DOHH2 (cell line): ENCODE results near the gene SNRNP35.

ENCODE experiments used
- H3F3A ChIP-seq: fragments of 200-600 bp; sonication (generic), shearing (Covaris generic); 2 replicates; pipeline ENCODE4 v1.6.0; 2016; ENCODE audit warnings: antibody characterized with exemption, mild to moderate bottlenecking; ENCODE audit not compliant: control insufficient read depth, insufficient read depth
- H3K27ac ChIP-seq: fragments of 200-600 bp; sonication (generic); 2 replicates; pipeline ENCODE4 v1.5.1; 2014; ENCODE audit warnings: low read depth, mild to moderate bottlenecking, low read length, moderate library complexity
- H3K27me3 ChIP-seq: fragments of 200-600 bp; sonication (generic); 2 replicates; pipeline ENCODE4 v1.6.1; 2014; ENCODE audit warnings: mild to moderate bottlenecking, low read length, mixed read lengths; ENCODE audit not compliant: control insufficient read depth
- H3K36me3 ChIP-seq: fragments of 200-600 bp; sonication (generic); 2 replicates; pipeline ENCODE4 v1.6.1; 2014; ENCODE audit warnings: mild to moderate bottlenecking, low read length, moderate library complexity, mixed read lengths; ENCODE audit not compliant: control insufficient read depth
- H3K4me1 ChIP-seq: fragments of 200-600 bp; sonication (generic); 2 replicates; pipeline ENCODE4 v1.6.1; 2014; ENCODE audit warnings: mild to moderate bottlenecking, low read length, mixed read lengths; ENCODE audit not compliant: control insufficient read depth
- H3K4me2 ChIP-seq: fragments of 200-600 bp; sonication (generic); 2 replicates; pipeline ENCODE4 v1.6.0; 2014; ENCODE audit warnings: mild to moderate bottlenecking, low read length, moderate library complexity
- H3K4me3 ChIP-seq: fragments of 200-600 bp; sonication (generic); 2 replicates; pipeline ENCODE4 v1.5.1; 2014; ENCODE audit warnings: mild to moderate bottlenecking, low read length, mixed read lengths
- H3K79me2 ChIP-seq: fragments of 200-600 bp; sonication (generic); 2 replicates; pipeline ENCODE4 v1.6.1; 2014; ENCODE audit warnings: mild to moderate bottlenecking, low read length, mixed read lengths; ENCODE audit not compliant: control insufficient read depth
- H3K9me2 ChIP-seq: fragments of 200-600 bp; sonication (generic); replicated peaks from 2 replicates; pipeline ENCODE4 v1.6.1; 2014; ENCODE audit warnings: mild to moderate bottlenecking, low read length, mixed read lengths; ENCODE audit not compliant: control insufficient read depth
- H3K9me3 ChIP-seq: fragments of 200-600 bp; sonication (generic); 2 replicates; pipeline ENCODE4 v1.6.1; 2014; ENCODE audit warnings: antibody characterized with exemption, low read length, mixed read lengths; ENCODE audit not compliant: control insufficient read depth, insufficient read depth
- H4K20me1 ChIP-seq: fragments of 200-600 bp; sonication (generic); 2 replicates; pipeline ENCODE4 v1.6.0; 2014; ENCODE audit warnings: low read depth, mild to moderate bottlenecking, antibody characterized with exemption, low read length, moderate library complexity; ENCODE audit not compliant: control insufficient read depth, insufficient read depth
- EZH2phosphoT487 ChIP-seq: fragments of 200-600 bp; sonication (generic); IDR thresholded peaks from 2 replicates; pipeline ENCODE4 v1.6.1; 2017; ENCODE audit warnings: borderline replicate concordance, mild to moderate bottlenecking, antibody characterized with exemption, low read length, moderate library complexity, mixed read lengths
- TF ChIP-seq, protein P1 (sequence below): fragments of 200-600 bp; sonication (generic); IDR thresholded peaks from one replicate; pipeline ENCODE4 v1.5.1; 2014; ENCODE audit warnings: antibody characterized with exemption, mild to moderate bottlenecking, low read depth, low read length; ENCODE audit not compliant: poor library complexity, severe bottlenecking

Gene SNRNP35

DNA sequence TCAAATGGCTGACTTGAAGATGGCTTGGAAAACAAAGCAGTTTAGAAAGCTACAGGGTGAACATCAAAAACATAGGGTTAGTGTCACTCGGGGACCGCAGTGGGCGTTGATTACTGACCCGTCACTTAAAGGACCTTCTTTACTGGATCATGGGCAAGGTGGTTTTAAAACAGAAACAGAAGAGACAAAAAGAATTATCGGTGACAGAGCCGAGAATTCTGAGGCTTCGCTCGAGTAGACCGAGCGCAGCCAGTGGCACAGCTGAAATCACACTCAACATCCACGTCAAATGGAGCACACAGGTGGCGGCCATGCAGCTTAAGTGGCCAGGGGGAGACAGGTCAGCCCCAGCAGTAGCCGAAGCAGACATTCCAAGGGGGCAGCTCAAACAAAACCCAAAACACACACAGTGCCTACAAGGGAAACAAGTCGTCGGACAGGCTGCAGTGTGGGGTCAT lies 17.3 kb downstream of the SNRNP35 start:
- H3K27me3 ChIP-seq: no peaks in the 10 kb centered on the region
- no peaks in the 10 kb centered on the region; the same call in 1 of the 2 replicates for H3K36me3 ChIP-seq
- H3F3A ChIP-seq: no peaks in the 10 kb centered on the region
- H3K79me2 ChIP-seq: no peaks in the 10 kb centered on the region
- peak overlapping the region; percentile 21; the same call in 1 of the 2 replicates for H3K4me2 ChIP-seq
- no peaks in the 10 kb centered on the region for H3K9me2 ChIP-seq
- no peaks in the 10 kb centered on the region for H4K20me1 ChIP-seq
- H3K9me3 ChIP-seq: no peaks in the 10 kb centered on the region
- TF ChIP-seq, protein P1, sequence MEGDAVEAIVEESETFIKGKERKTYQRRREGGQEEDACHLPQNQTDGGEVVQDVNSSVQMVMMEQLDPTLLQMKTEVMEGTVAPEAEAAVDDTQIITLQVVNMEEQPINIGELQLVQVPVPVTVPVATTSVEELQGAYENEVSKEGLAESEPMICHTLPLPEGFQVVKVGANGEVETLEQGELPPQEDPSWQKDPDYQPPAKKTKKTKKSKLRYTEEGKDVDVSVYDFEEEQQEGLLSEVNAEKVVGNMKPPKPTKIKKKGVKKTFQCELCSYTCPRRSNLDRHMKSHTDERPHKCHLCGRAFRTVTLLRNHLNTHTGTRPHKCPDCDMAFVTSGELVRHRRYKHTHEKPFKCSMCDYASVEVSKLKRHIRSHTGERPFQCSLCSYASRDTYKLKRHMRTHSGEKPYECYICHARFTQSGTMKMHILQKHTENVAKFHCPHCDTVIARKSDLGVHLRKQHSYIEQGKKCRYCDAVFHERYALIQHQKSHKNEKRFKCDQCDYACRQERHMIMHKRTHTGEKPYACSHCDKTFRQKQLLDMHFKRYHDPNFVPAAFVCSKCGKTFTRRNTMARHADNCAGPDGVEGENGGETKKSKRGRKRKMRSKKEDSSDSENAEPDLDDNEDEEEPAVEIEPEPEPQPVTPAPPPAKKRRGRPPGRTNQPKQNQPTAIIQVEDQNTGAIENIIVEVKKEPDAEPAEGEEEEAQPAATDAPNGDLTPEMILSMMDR: no peak
- TF ChIP-seq EZH2phosphoT487: no peak
- peaks cover 18% of the 10 kb centered on the region for H3K4me1 ChIP-seq
- no peak overlapping the region for H3K27ac ChIP-seq
- no peak overlapping the region for H3K4me3 ChIP-seq

DNA sequence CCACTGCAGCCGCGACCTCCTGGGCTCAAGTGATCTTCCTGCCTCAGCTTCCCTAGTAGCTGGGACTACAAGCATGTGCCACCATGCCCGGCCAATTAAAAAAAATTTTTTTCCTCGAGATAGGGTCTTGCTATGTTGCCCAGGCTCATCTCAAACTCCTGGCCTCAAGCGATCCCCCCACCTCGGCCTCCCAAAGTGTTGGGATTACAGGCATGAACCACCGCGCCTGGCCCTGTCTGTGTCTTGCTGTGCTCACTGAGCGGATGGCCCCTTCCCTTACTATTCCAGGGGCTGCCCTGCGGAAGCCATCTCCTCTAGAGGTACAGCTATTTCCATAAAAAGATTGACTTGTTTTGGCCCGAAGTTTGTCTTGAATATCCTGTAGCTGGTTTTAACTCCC lies 20.1 kb downstream of the SNRNP35 start:
- no peaks in the 10 kb centered on the region for H3K36me3 ChIP-seq
- H3K4me3 ChIP-seq: no peak overlapping the region
- H3K4me2 ChIP-seq: no peak overlapping the region
- no peaks in the 10 kb centered on the region for H3F3A ChIP-seq
- H4K20me1 ChIP-seq: no peaks in the 10 kb centered on the region
- no peaks in the 10 kb centered on the region for H3K27me3 ChIP-seq
- no peaks in the 10 kb centered on the region for H3K9me3 ChIP-seq
- H3K4me1 ChIP-seq: peaks cover 28% of the 10 kb centered on the region
- H3K27ac ChIP-seq: no peak overlapping the region
- no peaks in the 10 kb centered on the region for H3K9me2 ChIP-seq
- H3K79me2 ChIP-seq: no peaks in the 10 kb centered on the region
- TF ChIP-seq, protein P1: no peak
- TF ChIP-seq EZH2phosphoT487: no peak

DNA sequence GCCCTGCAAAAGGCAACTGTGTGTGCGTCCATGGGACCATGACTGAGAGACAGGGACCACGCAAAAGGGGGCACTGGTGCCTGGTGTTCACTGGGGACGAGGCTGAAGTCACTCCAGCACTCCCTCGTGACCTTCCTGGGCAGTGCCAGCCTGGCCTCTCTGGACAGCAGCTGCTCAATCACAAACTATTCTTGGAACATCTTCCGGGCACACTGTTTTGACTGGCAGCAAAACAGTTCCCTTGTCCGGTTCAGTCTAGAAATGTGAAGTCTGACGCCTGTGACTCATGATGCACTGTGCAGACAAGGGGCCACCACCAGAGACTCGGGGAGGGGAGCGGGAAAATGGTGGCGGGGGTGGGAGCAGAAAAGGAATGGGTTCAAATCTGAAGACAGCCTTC lies 20.8 kb downstream of the SNRNP35 start:
- H3K4me2 ChIP-seq: no peak overlapping the region
- H3K27me3 ChIP-seq: 0 out of 2 replicates have a peak, but pooled peaks cover 3% of the 10 kb centered on the region
- H3F3A ChIP-seq: no peaks in the 10 kb centered on the region
- H3K9me3 ChIP-seq: no peaks in the 10 kb centered on the region
- H3K27ac ChIP-seq: no peak overlapping the region
- H3K36me3 ChIP-seq: no peaks in the 10 kb centered on the region
- peaks cover 31% of the 10 kb centered on the region for H3K4me1 ChIP-seq
- no peak for TF ChIP-seq EZH2phosphoT487
- TF ChIP-seq, protein P1: no peak
- H3K9me2 ChIP-seq: no peaks in the 10 kb centered on the region
- H4K20me1 ChIP-seq: no peaks in the 10 kb centered on the region
- H3K4me3 ChIP-seq: no peak overlapping the region
- no peaks in the 10 kb centered on the region for H3K79me2 ChIP-seq
